ENCODE results near the gene CFAP57.
A peak's percentile ranks its signal among the peaks of the same experiment; 100 is the strongest.

The CFAP57 gene

DNA sequence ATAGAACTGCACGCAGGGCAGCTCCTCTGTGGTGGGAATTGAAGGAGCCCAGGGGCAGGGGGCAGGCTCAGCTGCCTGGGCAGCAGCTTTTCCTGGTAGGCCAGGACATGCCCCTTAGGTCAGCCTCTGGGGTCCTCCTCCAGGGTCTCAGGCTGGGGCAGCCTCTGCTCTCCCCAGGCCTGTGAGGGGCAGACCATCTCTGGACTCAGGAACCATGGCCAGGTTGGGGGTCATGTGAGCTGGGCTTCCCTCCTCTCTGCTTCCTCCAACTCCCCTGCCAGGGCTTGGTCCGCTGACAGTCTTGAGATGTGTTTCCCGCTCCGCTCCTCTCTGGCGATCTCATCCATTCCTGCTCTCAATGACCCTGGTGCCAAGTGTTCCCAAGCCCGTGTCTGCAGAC lies 107.5 kb downstream of the CFAP57 start:
- no peak for DNase-seq

DNA sequence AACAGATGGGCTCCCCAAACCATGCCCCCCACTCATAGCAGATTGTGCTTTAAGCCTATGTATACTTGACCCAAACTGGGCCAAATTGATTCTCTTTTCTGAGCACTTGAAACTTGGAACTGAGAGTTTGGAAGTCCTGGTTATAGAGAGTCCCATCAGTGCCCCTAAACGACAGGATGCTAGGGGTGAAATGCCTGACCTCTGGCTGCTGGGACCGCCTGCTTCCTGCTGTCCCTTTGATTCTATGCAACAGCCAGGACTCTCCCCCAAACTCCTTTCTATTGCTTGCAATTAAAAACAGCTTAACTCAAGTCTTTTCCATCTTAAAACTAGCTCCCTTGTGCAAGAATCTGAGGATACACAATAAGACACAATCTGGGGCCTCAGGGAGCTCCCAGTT lies 108.6 kb downstream of the CFAP57 start:
- DNase-seq = no peak

DNA sequence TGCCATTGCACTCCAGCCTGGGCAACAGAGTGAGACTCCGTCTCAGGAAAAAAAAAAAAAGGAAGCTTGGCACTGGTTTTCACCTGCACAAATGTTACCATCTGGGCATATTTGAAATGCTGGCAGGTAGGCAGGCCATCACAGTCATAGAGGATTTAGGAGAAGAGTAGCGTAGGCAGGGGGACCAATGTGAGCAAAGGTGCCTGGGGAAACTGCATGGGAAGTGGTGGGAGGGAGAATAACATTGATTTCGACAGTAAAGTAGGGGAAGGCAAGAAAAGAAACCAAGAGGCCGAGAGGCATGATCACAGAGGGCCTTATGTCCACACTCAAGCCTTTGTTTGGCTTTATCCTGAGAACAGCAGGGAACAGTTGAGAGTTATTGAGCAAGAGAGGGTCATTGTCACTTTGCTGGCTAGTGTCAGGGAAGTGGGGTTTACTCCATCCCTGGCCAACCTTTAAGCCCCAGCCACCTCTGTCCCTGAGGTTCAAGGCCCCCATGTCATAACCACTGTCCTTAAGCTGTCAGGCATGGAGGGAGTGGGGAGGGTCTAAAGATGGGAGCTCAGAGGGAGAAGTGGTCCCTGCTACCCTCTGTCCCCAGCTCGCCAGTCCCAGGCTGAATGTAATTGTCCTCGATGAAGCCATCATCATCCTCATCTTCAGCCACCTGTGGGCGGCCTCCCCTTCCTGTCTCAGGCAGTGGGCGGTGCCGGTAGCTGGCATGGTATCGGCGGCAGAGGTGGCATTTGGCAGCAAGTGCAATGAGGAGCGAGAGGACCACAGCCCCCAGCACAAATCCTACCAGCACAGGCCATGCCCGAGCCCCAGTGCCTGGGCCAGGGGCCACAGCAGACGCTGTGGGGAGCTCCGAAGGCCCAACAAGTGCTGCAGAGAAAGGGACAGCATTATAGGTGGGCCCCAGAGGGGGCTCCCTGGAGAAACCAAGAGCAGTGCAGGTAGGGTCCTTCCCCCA lies 110.4 kb downstream of the CFAP57 start:
- no peak for DNase-seq

DNA sequence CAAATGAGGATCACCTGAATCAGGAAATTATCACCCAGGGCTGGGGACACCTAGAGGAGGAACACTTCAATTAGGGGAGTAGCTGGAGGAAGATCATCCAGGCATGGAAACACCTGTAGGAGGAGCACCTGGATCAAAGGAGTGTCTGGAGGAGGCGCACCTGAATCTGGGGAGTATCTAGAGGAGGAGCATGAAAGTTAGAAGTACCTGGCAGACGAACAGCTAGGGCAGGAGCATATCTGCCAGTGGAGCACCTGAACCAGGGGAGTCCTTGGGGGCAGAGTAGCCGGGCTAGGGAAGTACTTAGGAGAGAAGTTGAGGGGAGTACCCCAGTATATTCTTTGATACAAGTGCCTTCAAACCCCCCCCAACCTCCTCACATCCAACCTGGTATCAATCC lies 111.9 kb downstream of the CFAP57 start:
- DNase-seq = no peak

DNA sequence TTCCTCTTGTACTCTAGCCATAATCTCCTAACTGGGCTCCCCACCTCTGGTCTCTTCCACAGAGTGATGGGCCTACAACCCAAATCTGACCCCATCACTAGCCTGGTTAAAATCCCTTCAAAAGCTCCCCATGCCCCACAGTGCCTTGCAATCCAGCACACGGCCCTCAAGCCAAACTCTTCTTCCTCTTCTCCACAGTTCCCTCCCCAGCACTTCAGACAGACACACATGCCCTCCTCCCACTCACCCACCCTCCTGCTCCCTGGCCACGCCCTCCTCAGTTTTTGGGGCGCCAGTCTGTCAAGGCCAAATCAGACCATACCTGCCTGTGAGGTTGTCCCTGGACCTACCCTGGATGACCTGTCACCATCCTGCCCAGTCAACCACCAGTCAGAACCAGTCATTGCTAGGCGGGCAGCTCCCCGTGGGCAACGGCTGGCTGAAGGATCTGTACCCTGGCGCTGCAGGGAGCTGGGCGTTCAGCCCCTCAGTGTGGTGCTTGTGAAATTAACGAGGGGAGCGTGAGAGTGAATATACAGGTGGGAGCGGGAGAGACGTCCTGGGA lies 112.5 kb downstream of the CFAP57 start:
- no peak for DNase-seq

DNA sequence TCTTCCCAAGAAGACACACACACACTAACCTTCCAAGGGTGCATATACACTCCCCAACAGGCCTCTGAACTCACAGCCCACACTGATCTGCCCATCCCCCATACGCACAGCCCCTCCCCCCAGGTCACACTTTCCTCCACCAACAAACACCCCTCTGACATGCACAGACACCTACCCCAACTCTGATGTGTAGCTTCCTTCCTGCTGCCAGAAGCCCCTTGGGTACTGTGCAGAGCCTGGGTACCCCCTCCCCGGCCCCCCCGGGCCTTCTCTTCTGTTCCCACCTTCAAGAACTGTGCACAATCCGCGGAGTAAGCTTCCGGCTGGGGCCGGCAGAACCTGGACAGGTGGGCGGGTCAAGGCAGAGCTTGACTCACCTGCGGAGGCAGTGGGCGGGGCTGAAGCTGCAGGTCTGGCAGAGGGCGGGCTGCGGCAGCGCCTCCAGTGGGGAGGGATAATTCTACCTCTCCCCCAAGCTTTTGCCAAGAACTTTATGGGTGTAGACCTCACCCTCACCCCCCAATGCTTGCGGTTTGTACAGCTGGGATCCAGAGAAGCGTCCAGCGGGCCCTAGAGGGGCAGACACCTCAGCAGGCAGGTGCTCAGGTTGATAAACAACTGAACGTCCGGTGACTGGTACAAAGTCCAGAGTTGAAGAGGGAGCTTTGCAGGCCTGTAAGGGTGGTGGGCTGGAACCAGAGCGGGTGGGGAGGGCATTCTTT lies 113.3 kb downstream of the CFAP57 start, which contains the start of gene C1orf210:
TSS of gene C1orf210 (minus strand) at position 313 of the 722 bp plus-strand sequence. CDS start 2,311 bp downstream, outside the sequence.
- peak; percentile 80 for DNase-seq

DNA sequence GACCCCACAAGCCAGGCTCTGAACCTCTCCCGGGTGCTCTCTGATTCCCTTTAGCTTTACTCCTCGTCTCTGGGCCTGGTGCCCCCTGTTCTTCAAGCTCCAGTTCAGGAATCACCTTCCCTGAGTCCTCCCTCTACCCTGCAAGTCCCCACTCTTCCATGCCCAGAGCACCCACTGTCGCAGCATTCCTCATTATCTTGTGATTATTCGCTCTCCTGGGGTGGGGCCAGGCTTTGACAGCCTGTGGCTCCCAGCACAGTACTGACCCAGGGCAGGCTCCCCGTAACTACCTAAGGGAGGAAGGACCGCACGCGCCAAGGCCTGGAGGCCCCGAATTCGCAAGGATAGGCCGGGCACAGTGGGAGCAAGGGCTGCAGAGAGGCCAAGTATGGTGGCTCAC lies 114.0 kb downstream of the CFAP57 start:
- no peak for DNase-seq

DNA sequence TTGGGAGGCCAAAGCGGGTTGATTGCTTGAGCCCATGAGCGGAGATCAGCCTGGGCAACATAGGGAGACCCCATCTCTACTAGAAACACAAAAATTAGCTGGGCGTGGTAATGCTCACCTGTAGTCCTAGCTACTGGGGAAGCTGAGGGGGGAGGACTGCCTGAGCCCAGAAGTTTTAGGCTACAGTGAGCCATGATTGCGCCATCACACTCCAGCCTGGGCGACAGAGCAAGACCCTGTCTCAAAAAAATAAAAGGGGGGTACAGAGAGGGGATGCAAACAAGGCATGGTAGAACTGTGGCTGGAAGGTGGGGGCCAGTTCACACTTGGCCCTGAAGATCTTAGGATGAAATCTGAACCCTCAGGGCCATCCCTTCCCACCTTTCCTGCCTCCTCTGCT lies 114.4 kb downstream of the CFAP57 start:
- DNase-seq = no peak

DNA sequence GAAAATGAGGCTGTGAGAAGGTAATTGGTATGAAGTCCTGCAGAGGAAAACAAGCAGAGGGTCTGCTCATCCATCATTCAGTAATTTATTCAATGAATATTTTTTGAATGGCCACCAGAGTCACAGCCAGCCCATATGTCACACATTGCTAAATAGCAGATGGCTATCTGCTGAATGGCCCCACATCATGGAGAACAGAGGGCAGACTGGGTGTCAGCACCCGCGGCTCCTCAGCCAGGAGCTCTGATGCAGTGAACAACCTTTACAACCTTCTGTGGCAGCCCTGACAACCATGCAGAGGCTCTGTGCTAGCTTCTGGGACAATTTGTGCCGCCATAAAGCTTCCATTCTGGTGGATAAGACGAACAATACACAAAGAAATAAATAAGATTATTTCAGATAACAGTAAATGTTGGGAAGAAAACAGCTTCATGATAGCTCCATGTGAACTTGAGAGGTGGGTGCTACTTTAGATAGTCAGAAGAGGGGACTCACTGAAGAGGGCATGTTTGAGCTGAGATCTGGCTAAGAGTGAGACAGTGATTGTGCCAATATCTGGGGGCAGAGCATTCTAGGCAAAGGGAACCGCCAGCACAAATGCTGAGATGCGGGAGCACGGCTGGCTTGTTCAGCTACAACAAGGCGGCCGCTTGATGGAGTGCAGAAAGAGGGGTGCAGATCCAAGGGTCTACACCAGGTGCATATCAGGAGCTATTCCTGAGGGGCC lies 116.1 kb downstream of the CFAP57 start:
- DNase-seq = no peak

DNA sequence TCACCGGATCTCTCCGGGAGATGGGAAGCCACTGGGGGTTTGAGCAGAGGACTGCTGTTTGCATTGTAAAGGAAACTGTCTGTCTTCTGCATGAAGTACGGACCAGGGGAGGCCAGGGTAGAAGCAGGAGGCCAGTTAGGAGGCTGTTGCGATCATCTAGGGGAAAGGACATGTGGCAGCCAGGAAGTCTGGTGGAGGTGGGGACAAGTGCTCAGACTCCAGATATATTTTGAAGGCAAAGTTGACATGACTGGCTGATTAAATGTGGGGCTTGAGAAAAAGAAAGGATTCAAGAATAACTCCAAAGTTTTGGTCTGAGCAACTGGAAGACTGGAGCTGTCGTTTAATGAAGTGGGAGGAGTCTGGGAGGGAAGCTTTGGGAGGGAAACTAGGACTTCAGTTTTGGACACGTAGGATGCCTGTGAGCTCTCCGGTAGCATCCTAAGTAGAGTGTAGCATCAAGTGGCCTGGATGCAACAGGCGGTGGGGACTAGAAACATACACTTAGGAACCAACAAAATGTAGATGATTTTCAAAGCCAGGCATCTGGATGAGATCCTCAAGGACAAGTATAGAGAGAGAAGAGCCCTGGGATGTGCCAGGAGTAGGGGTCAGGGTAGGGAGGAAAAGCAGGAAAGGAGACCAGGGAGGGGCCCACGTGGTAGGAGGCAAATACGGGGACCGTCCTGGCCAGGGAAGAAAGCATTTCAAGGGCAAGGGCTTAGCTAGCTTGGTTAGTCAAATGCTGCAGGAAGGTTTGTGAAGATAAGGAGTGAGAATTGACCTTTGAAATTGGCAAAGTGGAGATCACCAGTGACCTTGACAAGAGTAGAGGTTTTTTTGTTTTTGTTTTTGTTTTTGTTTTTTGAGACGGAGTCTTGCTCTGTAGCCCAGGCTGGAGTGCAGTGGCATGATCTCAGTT lies 116.9 kb downstream of the CFAP57 start:
- DNase-seq = no peak

DNA sequence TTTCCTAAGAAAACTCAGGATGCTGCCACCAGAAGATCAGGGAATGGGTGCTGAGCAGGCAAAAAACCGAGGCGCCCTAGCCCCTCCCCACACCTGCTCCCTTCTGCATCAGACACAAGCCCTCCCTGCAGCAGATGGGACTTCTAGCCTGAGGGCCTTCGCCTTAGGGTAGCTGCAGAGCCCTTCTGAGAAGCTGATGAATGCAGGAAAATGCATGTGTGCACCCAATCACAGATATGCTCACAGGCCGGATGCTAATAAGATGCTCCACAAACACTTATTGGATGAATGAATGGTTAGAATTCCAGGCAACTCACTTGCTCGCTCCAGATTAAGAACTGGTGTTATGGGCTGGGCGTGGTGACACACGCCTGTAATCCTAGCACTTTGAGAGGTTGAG lies 120.1 kb downstream of the CFAP57 start:
- DNase-seq = no peak

DNA sequence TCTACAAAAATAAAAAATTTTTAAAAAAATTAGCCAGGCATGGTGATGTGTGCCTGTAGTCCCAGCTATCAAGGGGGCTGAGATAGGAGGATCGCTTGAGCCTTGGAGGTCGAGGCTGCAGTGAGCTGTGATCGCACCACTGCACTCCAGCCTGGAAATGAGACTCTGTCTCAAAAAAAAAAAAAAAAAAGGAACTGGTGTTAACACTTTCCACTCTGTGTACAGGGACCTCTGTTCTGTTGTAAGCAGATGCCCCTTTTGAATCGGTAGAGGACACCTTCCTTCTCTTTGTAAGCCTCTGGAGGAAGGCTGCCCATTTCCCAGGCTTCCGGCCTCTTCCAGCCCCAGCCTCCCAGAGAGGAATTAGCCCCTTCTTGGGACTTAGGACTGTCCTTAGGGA lies 120.5 kb downstream of the CFAP57 start:
- DNase-seq = no peak

DNA sequence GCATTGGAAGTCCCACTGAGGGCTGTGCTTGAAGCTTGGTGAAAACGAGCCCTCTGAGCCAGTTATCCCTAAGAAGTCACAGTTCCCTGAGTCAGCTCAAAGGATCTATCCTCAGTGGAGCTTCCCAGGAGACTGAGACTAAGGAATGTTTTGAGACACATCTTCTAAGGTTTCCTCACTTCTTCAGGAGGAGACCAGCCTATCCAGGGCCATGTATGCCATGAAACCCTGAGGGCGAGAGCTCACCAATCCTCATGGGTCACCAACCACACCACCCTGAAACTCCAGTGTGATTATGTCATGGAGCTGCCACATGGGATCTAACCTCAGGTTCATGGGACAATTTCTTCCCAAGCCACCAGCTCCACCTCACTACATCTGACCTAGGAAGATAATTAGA lies 121.0 kb downstream of the CFAP57 start:
- no peak for DNase-seq

DNA sequence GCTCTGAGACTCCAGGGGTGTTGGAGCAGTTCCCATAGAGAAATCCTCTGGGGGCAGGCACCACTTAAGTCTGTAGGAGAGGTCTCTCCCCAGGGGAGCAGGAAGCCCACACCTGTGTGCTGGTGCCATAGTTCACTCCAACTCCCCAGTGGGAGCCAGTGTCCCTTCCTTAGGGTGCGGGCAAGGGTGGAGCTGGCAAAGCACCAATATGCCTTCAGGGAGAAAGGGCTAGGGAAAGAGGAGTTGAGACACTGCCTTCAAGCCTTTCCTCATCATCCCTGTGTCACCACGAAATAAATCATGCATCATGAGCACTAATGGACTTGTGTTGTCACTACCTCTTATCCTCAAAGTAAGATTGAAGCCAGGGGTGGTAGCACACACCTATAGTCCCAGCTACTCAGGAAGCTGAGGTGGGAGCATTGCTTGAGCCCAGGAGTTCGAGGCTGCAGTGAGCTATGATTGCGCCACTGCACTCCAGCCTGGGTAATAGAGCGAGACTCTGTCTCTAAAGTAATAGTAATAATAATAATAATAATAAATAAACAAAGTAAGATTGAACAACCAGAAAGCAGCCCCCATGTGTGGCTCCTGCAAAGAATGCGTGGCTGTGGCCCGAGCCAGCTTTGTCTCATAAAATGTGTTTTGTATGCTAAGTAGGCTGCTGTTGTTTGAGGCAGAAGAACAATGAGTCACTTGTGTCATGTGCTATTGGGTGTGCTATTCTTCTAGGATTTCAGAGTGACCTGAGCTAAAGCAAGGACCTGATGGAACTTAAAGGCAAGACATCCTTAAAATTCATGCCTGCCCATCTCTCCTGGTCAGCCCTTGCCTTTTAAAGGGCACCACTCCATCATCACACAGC lies 122.0 kb downstream of the CFAP57 start:
- DNase-seq = no peak

DNA sequence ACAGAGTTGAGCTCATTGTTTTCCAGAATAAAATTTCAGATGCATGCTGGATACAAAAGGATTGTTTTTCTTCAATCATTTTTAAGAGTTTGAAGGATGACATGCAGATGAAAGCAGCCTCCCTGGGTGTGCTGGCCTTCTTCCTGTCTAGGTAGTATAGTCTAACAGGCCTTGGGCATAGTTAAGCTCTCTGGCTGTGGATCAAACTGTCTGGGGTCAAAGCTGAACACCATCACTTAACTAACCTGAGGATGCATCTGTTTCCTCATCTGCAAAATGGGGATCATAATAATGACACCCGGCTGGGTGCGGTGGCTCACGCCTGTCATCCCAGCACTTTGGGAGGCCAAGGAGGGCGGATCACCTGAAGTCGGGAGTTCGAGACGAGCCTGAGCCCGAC lies 122.6 kb downstream of the CFAP57 start:
- no peak for DNase-seq

DNA sequence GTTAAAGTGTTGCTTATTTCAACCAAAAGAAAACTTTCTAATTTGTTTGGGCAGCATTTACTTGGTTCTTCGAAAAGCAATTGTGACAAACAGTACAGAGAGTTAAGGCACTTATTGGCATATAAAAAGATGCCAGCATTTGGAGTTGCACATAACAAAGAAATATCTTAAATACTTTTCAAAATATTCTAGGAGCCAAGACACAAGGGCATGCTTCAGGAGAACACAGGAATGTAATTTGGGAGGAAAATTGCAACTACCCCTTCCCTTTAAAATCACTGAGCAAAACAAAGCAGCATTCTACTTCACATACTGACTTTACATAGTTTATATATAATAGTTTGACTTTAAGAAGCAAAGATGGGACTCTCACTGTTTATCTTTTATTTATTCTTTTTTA lies 124.1 kb downstream of the CFAP57 start:
- DNase-seq = no peak

DNA sequence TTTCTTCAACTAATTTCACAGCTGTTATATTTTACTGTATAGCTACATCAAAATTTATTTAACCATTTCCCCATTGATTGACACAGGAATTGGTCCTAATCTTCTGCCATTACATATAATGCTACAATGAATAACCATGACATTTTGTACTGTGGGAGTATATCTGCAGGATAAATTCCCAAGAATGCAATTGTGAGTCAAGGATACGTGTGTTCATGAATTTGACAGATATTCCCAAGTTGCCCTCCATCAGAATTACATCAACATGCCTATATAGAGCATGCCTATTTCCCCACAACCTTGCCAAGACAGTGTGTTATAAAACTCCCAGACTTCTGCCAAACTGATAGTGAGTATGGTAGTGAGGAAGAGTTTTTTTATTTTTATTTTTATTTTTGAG lies 125.9 kb downstream of the CFAP57 start:
- DNase-seq = no peak

DNA sequence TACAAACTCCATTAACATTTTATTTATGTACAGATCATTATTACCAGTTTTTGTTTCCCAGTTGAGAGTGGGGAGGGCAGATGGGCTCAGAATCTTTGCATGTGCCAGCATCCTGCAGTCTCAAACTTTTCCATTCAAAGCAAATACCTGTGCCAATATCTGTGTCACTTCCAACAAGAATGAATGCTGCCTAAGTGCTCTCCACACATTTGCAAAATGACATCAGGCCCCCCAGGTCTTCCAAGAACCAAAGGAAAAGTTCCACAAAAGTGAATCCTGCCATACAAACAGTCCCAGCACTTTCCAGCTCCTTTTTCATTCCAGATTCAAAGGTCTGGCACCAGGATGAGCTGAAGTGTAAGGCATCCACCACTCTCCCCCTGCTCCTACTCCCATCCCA lies 127.0 kb downstream of the CFAP57 start:
- no peak for DNase-seq

DNA sequence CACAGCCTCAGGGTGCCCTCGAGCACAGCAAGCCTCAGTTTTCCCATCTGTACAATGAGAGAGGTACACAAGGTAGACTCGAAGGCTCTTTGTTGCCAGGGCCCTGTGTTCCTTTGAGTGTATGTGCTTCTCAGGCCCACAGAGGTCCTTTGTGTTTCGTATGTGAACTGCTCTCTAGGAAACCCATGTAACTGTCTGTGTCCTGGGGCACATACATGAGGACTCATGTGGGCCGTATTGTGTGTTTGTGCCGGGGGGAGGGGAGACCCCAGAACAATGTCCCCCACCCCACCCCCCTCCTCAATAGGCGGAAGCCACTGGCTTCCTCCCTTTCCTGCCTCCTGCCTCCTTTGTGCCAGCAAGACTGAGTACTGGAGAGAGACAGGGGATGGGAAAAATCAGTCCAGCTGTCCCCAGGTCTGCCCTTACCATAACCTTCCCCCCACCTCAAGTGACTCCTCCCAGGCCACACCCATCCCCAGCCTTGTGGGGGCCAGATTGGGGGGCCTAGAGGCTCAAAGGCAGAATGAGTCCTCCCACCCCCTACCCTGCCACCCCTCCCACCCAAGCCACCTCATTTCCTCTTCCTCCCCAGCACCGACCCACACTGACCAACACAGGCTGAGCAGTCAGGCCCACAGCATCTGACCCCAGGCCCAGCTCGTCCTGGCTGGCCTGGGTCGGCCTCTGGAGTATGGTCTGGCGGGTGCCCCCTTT lies 128.4 kb downstream of the CFAP57 start, which contains the start of gene TIE1:
TSS of gene TIE1 (plus strand) at position 605 of the 717 bp plus-strand sequence. CDS start at position 695, 90 bp downstream.
- DNase-seq = no peak

DNA sequence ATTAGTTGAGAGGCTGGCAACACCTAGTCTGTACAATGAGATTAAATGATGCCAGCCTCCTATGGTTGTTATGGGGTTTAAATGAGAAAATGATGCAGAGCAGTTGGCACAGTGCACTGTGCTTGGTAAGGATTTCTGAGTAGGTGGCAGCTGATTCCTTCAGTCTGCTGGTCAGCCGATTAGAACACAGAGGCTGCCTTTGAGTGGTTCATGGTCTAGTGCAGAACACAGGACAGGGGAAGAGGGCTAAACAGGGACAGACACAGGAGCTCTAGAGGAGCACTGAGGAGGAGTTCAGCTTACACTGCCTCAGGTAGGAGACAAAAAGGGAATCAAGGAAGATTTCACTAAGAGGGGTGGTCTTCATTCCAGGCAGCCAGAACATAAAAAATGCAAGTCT lies 130.1 kb downstream of the CFAP57 start:
- no peak for DNase-seq

All from NCI-H1105 treated with DMSO at 0.1 percent for 48 hours (cell line).